ENCODE data around the gene CCT7.
A peak's percentile ranks its signal among the peaks of the same experiment; 100 is the strongest.

Gene CCT7

DNA sequence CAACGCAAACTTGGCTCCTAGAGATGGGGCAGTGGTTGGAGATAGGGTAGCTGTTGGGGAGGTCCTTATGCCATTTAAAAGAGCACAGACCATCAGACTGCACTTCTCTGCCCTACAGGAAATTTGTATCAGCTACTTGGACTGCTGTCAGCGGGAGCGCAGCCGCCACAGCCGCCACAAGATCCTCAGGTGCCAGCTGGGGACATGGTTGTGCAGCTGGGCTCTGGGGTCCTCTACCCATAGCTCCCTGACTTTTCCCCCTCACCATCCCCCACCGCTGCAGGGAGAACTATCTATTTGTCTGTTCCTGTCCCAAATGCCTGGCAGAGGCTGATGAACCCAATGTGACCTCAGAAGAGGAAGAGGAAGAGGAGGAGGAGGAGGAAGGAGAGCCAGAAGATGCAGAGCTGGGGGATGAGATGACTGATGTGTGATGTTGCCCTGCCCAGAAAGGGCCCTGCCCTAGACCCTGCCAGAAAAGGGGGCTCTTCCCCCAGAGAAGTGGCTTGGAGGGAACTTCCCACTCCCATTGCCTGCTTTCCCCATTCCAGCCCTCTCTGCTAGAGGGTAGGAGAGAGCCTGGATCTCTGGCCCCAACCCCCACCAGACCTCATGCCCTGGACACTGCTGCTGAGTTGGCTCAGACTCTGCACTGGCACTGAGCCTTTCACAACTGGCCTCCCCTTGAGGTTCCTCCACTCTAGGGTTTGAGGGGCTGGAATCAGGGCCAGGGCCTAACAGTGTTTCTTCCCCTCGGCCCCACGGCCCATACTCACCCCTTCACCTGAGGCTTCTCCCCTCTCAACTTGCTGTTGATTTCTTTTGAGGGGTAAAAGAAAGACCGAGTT lies 8.4 kb upstream of the CCT7 start:
- Histone ChIP-seq H3K36me3 (ENCODE audit: control insufficient read depth, insufficient read depth, low read length) (peaks cover 46% of the 10 kb centered on the region), H3K4me3 (ENCODE audit: insufficient read depth, low read depth, low read length, poor library complexity, severe bottlenecking) (no peak overlapping the region), H3K27ac (ENCODE audit: insufficient read depth, low read length, poor library complexity, severe bottlenecking) (no peak overlapping the region), H3K27me3 (replicated peaks; ENCODE audit: control insufficient read depth, insufficient read depth, low read length, poor library complexity, severe bottlenecking) (no peaks in the 10 kb centered on the region), H3K9me3 (ENCODE audit: control insufficient read depth, low read length) (no peaks in the 10 kb centered on the region), H3K4me1 (ENCODE audit: control insufficient read depth, insufficient read depth, low read length, poor library complexity, severe bottlenecking) (no peaks in the 10 kb centered on the region)
- DNase-seq: no peak

DNA sequence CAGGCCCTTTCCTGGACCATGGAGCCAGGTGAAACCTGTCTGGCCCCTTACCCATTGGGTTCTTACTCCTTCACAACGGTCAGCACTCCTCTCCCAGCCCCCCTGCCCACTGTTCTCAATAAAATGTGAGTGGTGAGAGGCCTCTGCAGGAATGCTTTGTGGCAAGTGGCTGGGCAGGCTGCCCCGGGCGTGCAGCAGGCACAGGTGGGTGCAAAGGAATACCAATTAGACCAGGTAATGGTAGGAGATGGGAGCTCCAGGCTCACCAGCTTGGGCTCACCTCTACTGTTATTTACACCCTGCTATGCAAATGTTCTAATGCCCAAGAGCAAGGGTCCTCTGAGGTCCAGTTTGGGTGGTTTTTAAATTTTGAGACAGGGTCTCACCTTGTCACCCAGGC lies 7.0 kb upstream of the CCT7 start:
- no peaks in the 10 kb centered on the region for H3K9me3 ChIP-seq (ENCODE audit: control insufficient read depth, low read length)
- H3K4me3 ChIP-seq (ENCODE audit: insufficient read depth, low read depth, low read length, poor library complexity, severe bottlenecking): no peak overlapping the region
- no peaks in the 10 kb centered on the region for H3K4me1 ChIP-seq (ENCODE audit: control insufficient read depth, insufficient read depth, low read length, poor library complexity, severe bottlenecking)
- DNase-seq: no peak
- H3K36me3 ChIP-seq (ENCODE audit: control insufficient read depth, insufficient read depth, low read length): peaks cover 32% of the 10 kb centered on the region
- H3K27ac ChIP-seq (ENCODE audit: insufficient read depth, low read length, poor library complexity, severe bottlenecking): no peak overlapping the region
- H3K27me3 ChIP-seq (replicated peaks; ENCODE audit: control insufficient read depth, insufficient read depth, low read length, poor library complexity, severe bottlenecking): no peaks in the 10 kb centered on the region

DNA sequence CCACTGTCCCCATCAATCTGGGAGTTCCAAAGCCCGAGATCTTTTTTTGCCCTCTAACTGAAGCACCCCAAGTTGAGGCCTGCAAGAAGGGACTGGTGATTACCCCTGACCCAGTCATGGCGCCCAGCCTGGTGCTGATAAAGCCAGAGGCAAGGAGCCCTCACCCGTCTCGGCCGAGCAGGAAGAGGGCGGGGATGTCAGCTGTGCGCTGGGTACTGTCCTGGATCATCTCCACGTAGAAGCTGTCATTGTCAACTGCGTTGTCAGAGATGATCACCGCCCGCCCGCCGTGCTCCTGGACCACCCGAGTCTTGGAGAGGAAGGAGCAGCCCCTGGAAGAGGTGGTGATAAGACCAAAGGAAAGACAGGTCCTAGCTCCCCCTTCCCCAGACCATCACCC lies 5.5 kb upstream of the CCT7 start:
- Histone ChIP-seq H3K27ac (ENCODE audit: insufficient read depth, low read length, poor library complexity, severe bottlenecking) (no peak overlapping the region), H3K27me3 (replicated peaks; ENCODE audit: control insufficient read depth, insufficient read depth, low read length, poor library complexity, severe bottlenecking) (no peaks in the 10 kb centered on the region), H3K36me3 (ENCODE audit: control insufficient read depth, insufficient read depth, low read length) (peaks cover 17% of the 10 kb centered on the region), H3K4me3 (ENCODE audit: insufficient read depth, low read depth, low read length, poor library complexity, severe bottlenecking) (no peak overlapping the region), H3K9me3 (ENCODE audit: control insufficient read depth, low read length) (no peaks in the 10 kb centered on the region), H3K4me1 (ENCODE audit: control insufficient read depth, insufficient read depth, low read length, poor library complexity, severe bottlenecking) (no peaks in the 10 kb centered on the region)
- DNase-seq: no peak

DNA sequence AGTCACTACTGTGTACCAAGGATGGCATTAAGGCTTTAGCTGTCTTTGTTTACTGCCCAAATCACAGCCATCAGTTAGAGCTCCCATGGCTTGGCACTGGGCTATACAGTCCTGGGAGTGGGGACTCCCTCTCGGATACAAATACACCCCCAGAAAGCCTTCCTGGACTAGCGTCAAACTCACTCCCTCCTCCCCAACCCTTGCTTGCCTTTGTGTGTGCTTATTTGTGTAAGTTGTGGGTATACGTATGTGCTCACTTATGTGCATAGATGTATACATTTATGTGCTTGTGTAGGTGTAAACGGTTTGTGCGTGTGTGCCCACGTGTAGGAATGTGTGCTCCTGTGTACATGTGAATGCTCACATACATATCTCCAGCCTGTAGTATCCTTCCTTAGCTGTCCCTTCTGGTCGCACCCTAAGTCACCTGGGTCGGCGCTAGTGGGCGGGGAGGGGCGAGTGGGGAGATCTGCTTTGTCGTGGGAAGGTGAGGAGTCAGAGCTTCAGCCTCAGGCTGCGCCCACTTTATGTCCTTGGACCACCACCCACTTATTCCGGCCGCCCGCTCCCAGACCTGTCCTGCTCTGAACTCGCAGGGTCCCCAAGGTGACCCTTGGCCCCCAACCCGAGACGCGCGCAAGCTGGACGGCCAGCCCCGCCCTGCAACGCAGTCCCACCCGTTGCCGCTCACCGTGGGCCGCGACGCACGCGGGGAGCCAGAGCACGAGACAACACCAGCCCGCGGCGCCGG lies 1.5 kb upstream of the CCT7 start:
- no peaks in the 10 kb centered on the region for H3K9me3 ChIP-seq (ENCODE audit: control insufficient read depth, low read length)
- peaks cover 6% of the 10 kb centered on the region for H3K4me1 ChIP-seq (ENCODE audit: control insufficient read depth, insufficient read depth, low read length, poor library complexity, severe bottlenecking)
- DNase-seq: no peak
- H3K27ac ChIP-seq (ENCODE audit: insufficient read depth, low read length, poor library complexity, severe bottlenecking): peak overlapping the region; percentile 92
- no peaks in the 10 kb centered on the region for H3K27me3 ChIP-seq (replicated peaks; ENCODE audit: control insufficient read depth, insufficient read depth, low read length, poor library complexity, severe bottlenecking)
- H3K36me3 ChIP-seq (ENCODE audit: control insufficient read depth, insufficient read depth, low read length): peaks cover 8% of the 10 kb centered on the region
- peak overlapping the region; percentile 69 for H3K4me3 ChIP-seq (ENCODE audit: insufficient read depth, low read depth, low read length, poor library complexity, severe bottlenecking)

DNA sequence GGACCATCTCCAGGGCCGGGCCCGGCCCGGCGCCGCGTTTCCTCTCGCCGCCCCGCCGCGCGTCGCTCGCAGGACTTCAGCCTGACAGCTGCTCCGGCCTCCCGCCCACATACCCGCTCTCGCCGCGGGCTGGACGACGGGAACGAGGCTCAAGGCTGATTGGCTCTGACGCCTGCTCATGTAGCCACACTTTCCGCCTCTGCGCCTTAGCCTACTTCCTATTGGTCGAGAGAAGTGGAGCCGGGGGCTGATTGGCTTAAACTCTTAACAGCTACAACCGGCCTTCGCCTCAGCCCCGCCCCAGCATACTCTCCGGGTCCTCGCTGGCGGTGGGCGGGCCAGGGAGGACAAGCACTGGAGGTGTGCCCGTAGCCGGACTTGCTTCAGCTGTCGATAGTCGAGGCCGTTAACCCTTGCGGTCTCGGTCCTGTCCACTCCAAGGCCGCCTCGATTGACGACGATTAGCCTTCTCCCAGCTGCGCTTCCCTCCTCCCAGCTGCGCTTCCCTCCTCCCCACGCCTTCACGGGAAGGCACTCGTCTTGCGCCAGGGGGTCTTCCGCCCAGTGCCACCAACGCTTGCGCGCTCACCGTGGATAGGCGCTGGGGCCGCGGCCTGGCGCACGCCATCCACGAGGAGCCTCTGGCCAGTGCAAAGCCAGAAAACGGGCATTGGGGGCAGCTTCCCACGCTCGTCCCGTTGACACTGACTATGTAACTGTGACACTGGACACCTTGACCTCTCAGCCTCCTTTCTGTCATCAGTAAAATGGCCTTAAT lies 765 bp upstream of the CCT7 start, which contains the start of gene PRADC1:
PRADC1 (minus strand) TSS at position 86 of the 778 bp plus-strand sequence; CDS start at position 7, 79 bp downstream.
- Histone ChIP-seq H3K9me3 (ENCODE audit: control insufficient read depth, low read length) (no peaks in the 10 kb centered on the region), H3K27me3 (replicated peaks; ENCODE audit: control insufficient read depth, insufficient read depth, low read length, poor library complexity, severe bottlenecking) (no peaks in the 10 kb centered on the region), H3K4me1 (ENCODE audit: control insufficient read depth, insufficient read depth, low read length, poor library complexity, severe bottlenecking) (peaks cover 6% of the 10 kb centered on the region), H3K4me3 (ENCODE audit: insufficient read depth, low read depth, low read length, poor library complexity, severe bottlenecking) (peak within 1 kb of the TSS; percentile 69), H3K36me3 (ENCODE audit: control insufficient read depth, insufficient read depth, low read length) (peaks cover 3% of the 10 kb centered on the region), H3K27ac (ENCODE audit: insufficient read depth, low read length, poor library complexity, severe bottlenecking) (peak within 1 kb of the TSS; percentile 92)
- peak; percentile 91 to 96 (median 95) for DNase-seq

DNA sequence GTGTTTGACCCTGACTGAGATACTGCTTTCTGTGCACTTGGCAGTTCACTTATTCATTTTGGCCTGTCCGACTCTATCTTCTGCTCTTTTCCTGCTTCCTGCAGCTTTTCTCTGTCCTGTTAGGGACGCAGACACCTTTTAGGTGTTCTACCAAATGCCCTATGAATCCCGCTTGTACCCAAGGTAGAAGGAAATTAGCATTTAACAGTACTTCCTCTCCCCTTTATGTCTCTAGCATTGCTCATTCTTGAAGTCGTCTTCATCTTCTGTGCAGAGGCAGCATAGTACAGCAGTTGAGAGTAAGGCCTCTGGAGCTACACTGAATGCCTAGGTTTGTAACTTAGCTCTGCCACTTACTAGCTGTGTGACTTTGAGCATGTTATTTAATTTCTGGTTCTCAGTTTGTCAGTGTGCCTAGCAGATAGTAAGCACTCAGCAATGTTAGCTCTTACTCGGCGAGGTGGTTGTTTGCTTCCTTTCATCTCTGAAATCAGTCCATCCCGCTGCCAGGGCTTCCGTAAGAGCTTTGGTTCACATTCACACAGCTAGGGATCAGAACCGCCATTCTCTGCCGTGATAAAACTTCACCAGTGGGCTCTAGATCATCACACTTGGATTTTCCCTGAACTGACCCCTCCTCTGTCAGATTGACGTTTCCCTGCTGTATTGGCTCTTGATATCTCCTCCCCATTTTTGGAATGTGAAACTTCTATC lies 1.4 kb downstream of the CCT7 start:
- H3K36me3 ChIP-seq (ENCODE audit: control insufficient read depth, insufficient read depth, low read length): peaks cover 16% of the 10 kb centered on the region
- DNase-seq: no peak
- peak overlapping the region; percentile 69 for H3K4me3 ChIP-seq (ENCODE audit: insufficient read depth, low read depth, low read length, poor library complexity, severe bottlenecking)
- H3K27me3 ChIP-seq (replicated peaks; ENCODE audit: control insufficient read depth, insufficient read depth, low read length, poor library complexity, severe bottlenecking): no peaks in the 10 kb centered on the region
- H3K4me1 ChIP-seq (ENCODE audit: control insufficient read depth, insufficient read depth, low read length, poor library complexity, severe bottlenecking): peaks cover 6% of the 10 kb centered on the region
- peak overlapping the region; percentile 92 for H3K27ac ChIP-seq (ENCODE audit: insufficient read depth, low read length, poor library complexity, severe bottlenecking)
- no peaks in the 10 kb centered on the region for H3K9me3 ChIP-seq (ENCODE audit: control insufficient read depth, low read length)

DNA sequence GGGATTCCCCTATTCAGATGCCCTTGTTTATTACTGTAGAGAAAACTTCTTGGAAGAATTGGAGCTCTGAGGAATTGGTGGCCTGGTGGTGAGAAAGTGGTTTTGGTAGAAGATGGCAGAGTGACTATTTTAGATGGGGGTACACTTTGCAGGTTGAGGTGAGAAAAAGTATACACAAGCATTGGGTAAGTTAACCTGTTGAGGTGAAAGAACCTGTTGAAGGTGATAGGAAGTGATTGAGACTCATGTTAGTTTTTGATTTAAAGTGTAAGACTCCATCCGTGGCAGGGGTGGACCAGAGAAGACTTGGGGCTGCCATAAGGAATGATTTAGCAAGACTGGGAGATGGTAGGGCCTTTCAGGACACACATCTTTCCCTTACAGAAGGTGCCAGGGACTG lies 3.1 kb downstream of the CCT7 start:
- H3K4me1 ChIP-seq (ENCODE audit: control insufficient read depth, insufficient read depth, low read length, poor library complexity, severe bottlenecking): peaks cover 6% of the 10 kb centered on the region
- peaks cover 23% of the 10 kb centered on the region for H3K36me3 ChIP-seq (ENCODE audit: control insufficient read depth, insufficient read depth, low read length)
- H3K4me3 ChIP-seq (ENCODE audit: insufficient read depth, low read depth, low read length, poor library complexity, severe bottlenecking): no peak overlapping the region
- no peak for DNase-seq
- H3K27ac ChIP-seq (ENCODE audit: insufficient read depth, low read length, poor library complexity, severe bottlenecking): no peak overlapping the region
- H3K27me3 ChIP-seq (replicated peaks; ENCODE audit: control insufficient read depth, insufficient read depth, low read length, poor library complexity, severe bottlenecking): no peaks in the 10 kb centered on the region
- H3K9me3 ChIP-seq (ENCODE audit: control insufficient read depth, low read length): no peaks in the 10 kb centered on the region

DNA sequence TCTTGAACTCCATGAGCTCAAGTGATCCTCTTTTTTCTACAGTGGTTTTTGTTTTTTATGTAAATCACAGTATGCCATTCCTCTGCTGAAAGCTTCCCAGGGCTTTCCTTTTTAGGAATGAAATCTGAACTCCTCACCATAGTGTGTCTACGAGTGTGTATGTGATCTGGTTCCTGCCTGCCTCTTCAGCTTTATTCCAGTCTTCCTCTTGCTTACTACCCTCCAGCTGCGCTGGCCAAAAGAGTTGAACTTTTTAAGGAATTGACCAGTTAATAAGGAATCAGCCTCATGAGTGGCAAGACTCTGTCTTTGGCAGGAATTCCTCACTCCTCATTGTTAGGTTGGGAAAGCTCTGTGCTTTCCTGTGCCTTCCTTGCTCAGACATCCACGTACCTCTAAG lies 4.0 kb downstream of the CCT7 start:
- Histone ChIP-seq H3K9me3 (ENCODE audit: control insufficient read depth, low read length) (no peaks in the 10 kb centered on the region), H3K27me3 (replicated peaks; ENCODE audit: control insufficient read depth, insufficient read depth, low read length, poor library complexity, severe bottlenecking) (no peaks in the 10 kb centered on the region), H3K4me1 (ENCODE audit: control insufficient read depth, insufficient read depth, low read length, poor library complexity, severe bottlenecking) (peaks cover 6% of the 10 kb centered on the region), H3K27ac (ENCODE audit: insufficient read depth, low read length, poor library complexity, severe bottlenecking) (no peak overlapping the region), H3K36me3 (ENCODE audit: control insufficient read depth, insufficient read depth, low read length) (peaks cover 29% of the 10 kb centered on the region), H3K4me3 (ENCODE audit: insufficient read depth, low read depth, low read length, poor library complexity, severe bottlenecking) (no peak overlapping the region)
- no peak for DNase-seq

DNA sequence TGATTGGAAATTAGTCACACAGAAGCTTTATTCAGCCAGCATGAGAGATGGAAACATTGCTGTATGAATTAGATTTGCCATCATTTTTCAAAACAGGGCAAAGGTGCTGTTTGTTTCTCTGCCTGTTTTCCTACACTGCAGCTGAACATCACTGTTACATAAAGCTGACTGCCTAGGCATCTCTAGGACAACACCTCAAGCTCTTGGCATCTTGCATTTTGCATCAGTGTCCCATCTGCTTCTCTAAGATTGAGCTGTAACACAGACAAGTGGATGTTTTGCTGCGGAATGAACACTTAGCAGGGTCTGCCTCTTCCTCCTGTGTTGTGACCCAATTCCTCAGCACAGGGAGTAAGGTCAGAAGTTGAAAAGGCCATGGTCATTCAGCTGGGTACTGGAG lies 4.9 kb downstream of the CCT7 start:
- Histone ChIP-seq H3K27ac (ENCODE audit: insufficient read depth, low read length, poor library complexity, severe bottlenecking) (no peak overlapping the region), H3K9me3 (ENCODE audit: control insufficient read depth, low read length) (no peaks in the 10 kb centered on the region), H3K4me1 (ENCODE audit: control insufficient read depth, insufficient read depth, low read length, poor library complexity, severe bottlenecking) (peaks cover 6% of the 10 kb centered on the region), H3K27me3 (replicated peaks; ENCODE audit: control insufficient read depth, insufficient read depth, low read length, poor library complexity, severe bottlenecking) (no peaks in the 10 kb centered on the region), H3K4me3 (ENCODE audit: insufficient read depth, low read depth, low read length, poor library complexity, severe bottlenecking) (no peak overlapping the region), H3K36me3 (ENCODE audit: control insufficient read depth, insufficient read depth, low read length) (peaks cover 36% of the 10 kb centered on the region)
- no peak for DNase-seq
